Suppressor macrophage treated with lipopolysaccharide for 1 hour (primary cell): ENCODE results near the gene CES4A.
"Not testable (repeated sequence)": the region's sequence is repeated elsewhere in the genome, so short reads cannot be mapped to it uniquely, and the experiment has no call there.

Source experiments
- DNase-seq, 3 donors: peaks; one replicate each; pipeline ENCODE4 v3.0.0-alpha.2; 2020 to 2022

The CES4A gene

GRCh38 chr16:66993558-66993957, 5.2 kb downstream of the CES4A start:
- not testable (repeated sequence) for DNase-seq

- peak in 1 of 3 donors; percentile 13 for DNase-seq
These were observed 8.1 kb downstream of the CES4A start for GRCh38 chr16:66996324-66996982.

- no peak for DNase-seq
These were observed 8.6 kb downstream of the CES4A start for GRCh38 chr16:66996983-66997358.

GRCh38 chr16:67000384-67001351, 12.3 kb downstream of the CES4A start:
- DNase-seq = peak; percentile 22 to 57 (median 32)

- DNase-seq = peak in 1 of 3 donors; percentile 9
These were observed 13.3 kb downstream of the CES4A start for GRCh38 chr16:67001726-67002125.

- DNase-seq = peak; percentile 44 to 48 (median 45)
These were observed 18.7 kb downstream of the CES4A start for GRCh38 chr16:67006930-67007658.

GRCh38 chr16:67009158-67009557, 20.8 kb downstream of the CES4A start:
- no peak for DNase-seq

- no peak for DNase-seq
These were observed 22.9 kb downstream of the CES4A start for GRCh38 chr16:67011274-67011673.

GRCh38 chr16:67013233-67013822, 24.9 kb downstream of the CES4A start:
- no peak for DNase-seq

GRCh38 chr16:67013823-67014633, 25.6 kb downstream of the CES4A start:
- peak; percentile 49 to 73 (median 51) for DNase-seq

GRCh38 chr16:67014634-67015312, 26.4 kb downstream of the CES4A start:
- DNase-seq = no peak

GRCh38 chr16:67015313-67015731, 26.9 kb downstream of the CES4A start:
- no peak for DNase-seq

GRCh38 chr16:67016143-67016542, 27.8 kb downstream of the CES4A start:
- DNase-seq = peak in 1 of 3 donors; percentile 13

GRCh38 chr16:67016681-67017420, 28.5 kb downstream of the CES4A start:
- DNase-seq = no peak

- DNase-seq = no peak
These were observed 29.0 kb downstream of the CES4A start for GRCh38 chr16:67017421-67017750.

GRCh38 chr16:67017810-67018488, 29.6 kb downstream of the CES4A start:
- DNase-seq = peak; percentile 78 to 82 (median 78)

GRCh38 chr16:67019171-67019570, 30.8 kb downstream of the CES4A start:
- DNase-seq = no peak

GRCh38 chr16:67021321-67021720, 32.9 kb downstream of the CES4A start:
- no peak for DNase-seq

- DNase-seq = no peak
These were observed 34.3 kb downstream of the CES4A start for GRCh38 chr16:67022531-67023214.
